ENCODE results near the gene CLCNKB.

The CLCNKB gene

DNA sequence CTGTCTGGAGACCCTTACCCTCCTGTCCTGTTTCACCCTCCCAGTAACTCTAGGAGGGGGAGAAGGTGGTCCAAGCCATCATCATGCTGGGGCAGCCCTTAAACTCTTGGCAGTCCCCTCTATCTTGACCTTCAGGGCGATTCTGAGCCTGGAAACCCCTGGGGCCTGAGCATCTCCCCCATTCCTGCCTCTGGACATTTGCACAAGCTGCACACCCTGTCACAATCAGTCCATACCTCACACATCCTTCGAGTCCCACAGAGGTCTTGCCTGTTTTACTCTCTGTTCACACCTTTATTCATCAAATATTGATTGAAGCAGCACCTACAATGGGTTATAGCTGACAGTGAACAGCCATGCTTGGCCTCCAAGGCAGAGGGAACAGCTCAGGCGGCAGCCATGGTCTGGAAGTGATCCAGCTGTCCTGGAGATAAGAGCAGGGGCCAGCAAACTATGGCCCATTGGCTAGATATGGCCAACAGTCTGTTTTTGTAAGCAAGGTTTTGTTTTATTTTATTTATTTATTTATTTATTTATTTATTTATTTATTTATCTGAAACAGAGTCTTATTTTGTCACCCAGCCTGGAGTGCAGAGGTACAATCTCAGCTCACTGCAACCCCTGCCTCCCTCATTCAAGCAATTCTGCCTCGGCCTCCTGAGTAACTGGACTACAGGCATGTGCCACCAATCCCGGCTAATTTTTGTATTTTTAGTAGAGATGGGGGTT lies 37.0 kb downstream of the CLCNKB start:
- no peak for DNase-seq (ENCODE audit: low read depth)
- H3K4me3 ChIP-seq (ENCODE audit: control insufficient read depth, low read depth, low read length), result no peak overlapping the region
- TF ChIP-seq, protein P1, sequence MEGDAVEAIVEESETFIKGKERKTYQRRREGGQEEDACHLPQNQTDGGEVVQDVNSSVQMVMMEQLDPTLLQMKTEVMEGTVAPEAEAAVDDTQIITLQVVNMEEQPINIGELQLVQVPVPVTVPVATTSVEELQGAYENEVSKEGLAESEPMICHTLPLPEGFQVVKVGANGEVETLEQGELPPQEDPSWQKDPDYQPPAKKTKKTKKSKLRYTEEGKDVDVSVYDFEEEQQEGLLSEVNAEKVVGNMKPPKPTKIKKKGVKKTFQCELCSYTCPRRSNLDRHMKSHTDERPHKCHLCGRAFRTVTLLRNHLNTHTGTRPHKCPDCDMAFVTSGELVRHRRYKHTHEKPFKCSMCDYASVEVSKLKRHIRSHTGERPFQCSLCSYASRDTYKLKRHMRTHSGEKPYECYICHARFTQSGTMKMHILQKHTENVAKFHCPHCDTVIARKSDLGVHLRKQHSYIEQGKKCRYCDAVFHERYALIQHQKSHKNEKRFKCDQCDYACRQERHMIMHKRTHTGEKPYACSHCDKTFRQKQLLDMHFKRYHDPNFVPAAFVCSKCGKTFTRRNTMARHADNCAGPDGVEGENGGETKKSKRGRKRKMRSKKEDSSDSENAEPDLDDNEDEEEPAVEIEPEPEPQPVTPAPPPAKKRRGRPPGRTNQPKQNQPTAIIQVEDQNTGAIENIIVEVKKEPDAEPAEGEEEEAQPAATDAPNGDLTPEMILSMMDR (IDR thresholded peaks at IDR 0.05; ENCODE audit: control insufficient read depth, insufficient read depth, low read depth, low read length, missing control alignments), result no peak

DNA sequence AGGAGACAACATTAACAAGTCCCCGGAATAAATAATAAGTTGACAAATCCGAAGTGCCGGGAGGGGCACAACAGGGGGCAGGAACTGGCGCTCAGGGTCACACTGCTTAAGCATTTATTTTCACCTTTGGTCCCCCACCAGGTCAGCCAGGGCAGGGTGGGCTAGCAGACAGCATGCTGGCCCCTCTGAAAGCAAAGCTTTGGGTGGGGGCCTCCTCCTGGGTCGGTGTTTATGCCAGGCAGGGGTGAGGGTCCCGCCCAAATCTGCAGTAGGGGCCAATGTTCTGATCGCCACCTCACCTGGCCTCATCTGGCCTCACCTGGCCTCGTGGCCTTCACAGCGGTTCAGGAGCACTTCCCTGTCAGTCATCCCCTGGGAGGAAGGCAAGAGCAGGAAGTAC lies 38.1 kb downstream of the CLCNKB start:
- no peak overlapping the region for H3K4me3 ChIP-seq (ENCODE audit: control insufficient read depth, low read depth, low read length)
- TF ChIP-seq, protein P1 (IDR thresholded peaks at IDR 0.05; ENCODE audit: control insufficient read depth, insufficient read depth, low read depth, low read length, missing control alignments), result no peak
- DNase-seq (ENCODE audit: low read depth), result no peak

DNA sequence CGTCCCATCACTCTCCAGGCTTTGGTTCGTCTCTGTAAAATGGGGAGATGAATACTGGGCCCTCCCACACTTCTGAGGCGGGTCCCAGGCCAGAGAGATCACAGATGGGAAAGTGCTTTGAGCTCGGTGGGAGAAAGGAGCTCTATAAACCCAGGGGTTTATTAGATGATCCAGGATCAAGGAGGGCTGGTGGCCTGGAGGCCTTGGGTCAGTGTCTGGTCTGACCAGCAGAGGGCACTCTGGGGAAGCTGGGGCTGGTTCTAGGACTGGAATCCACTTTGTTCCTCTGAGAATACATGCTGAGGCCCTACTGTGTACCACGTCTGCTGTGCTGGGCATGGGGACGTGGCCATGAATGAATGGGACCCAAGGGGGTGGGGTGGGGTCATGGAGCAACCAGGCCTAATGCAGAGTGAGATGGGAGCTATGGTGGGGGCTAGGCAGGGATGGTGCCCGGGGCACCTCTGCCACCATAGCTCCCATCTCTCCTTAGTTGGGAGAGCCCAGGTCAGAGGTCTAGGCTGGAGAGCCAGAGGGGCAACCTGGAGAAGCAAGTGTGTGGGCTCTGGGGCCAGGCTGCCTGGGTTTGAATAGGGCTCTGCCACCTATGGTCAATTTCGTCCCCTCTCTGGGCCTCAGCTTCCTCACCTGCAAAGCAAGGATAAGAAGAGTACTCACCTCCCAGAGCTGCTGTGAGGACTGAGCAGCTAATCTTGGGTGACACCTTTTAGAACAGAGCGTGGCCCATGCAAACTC lies 38.9 kb downstream of the CLCNKB start:
- no peak overlapping the region for H3K4me3 ChIP-seq (ENCODE audit: control insufficient read depth, low read depth, low read length)
- DNase-seq (ENCODE audit: low read depth), result no peak
- TF ChIP-seq, protein P1 (IDR thresholded peaks at IDR 0.05; ENCODE audit: control insufficient read depth, insufficient read depth, low read depth, low read length, missing control alignments), result peak; percentile 95

DNA sequence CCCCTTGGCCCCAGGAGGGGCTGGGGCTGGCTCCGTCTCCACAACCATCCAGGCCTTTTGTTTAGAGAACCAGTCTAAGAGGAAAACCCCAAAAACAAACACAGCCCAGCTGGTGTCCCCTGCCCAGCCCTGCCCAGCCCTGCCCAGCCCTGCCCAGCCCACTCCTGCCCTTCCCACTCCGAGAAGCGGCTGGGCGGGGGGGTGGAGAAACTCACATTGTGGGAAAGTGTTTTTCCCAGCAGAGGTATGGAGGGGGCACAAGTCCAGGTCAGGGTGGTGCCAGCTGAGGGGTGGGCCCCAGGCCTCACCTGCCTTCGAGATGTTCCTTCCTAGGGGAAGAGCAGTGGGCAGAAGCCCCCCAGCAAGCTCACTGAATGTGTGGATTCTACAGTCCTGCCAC lies 39.9 kb downstream of the CLCNKB start:
- no peak overlapping the region for H3K4me3 ChIP-seq (ENCODE audit: control insufficient read depth, low read depth, low read length)
- TF ChIP-seq, protein P1 (IDR thresholded peaks at IDR 0.05; ENCODE audit: control insufficient read depth, insufficient read depth, low read depth, low read length, missing control alignments), result no peak
- DNase-seq (ENCODE audit: low read depth), result no peak

DNA sequence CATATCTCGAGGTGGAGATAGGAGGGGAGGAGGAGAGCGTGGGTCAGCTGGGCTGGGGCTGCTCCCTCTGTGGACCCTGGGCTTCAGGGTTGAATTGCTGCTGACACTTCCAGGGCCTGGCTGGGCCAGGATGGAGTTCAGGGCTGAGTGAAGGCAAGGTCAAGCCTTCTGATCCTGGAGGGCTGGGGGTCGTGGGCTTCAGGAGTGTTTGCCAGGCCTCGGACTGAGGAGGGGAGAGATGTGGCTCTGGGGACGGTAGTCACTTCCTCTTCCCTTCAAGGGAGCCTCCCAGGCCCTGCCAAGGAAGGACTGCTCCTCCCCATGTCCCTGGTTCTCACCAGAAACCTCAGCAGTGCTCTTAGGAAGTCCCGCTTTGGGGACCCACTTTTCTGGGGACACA lies 41.9 kb downstream of the CLCNKB start:
- no peak for DNase-seq (ENCODE audit: low read depth)
- H3K4me3 ChIP-seq (ENCODE audit: control insufficient read depth, low read depth, low read length), result no peak overlapping the region
- TF ChIP-seq, protein P1 (IDR thresholded peaks at IDR 0.05; ENCODE audit: control insufficient read depth, insufficient read depth, low read depth, low read length, missing control alignments), result no peak

DNA sequence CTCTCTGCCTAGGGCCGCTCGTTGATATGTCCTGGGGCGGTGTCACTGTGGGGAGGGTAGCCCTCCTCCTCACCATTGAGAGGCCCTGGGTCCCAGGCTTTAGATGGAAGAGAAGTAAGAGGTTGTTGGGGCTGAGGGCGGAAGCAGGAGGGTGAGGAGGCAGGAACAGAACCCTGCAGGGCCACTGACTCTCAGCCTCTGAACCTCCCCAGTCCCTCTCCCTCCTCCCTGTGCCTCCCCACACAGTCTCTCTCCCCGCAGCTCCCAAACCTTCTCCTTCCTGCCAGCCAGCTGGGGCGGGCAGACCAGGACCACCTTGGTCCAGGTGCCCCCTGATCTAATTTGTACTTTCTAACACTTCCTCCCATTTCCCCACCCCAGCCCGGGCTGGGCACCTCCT lies 44.2 kb downstream of the CLCNKB start:
- TF ChIP-seq, protein P1 (IDR thresholded peaks at IDR 0.05; ENCODE audit: control insufficient read depth, insufficient read depth, low read depth, low read length, missing control alignments), result no peak
- H3K4me3 ChIP-seq (ENCODE audit: control insufficient read depth, low read depth, low read length), result no peak overlapping the region
- no peak for DNase-seq (ENCODE audit: low read depth)
